GM10248 (cell line): Measurements from ENCODE around the gene VHLL.

ENCODE experiments used
- CTCF ChIA-PET: fragments of 300-600 bp; sonication (Branson Sonifier 250); formaldehyde crosslinking; extraction: SDS; loops from one replicate; lab custom pipeline; 2021; ENCODE audit warnings: antibody characterized with exemption; lab: Yijun Ruan, JAX
- POLR2A ChIA-PET: fragments of 350-650 bp; sonication (Branson Sonifier 250); formaldehyde crosslinking; extraction: SDS; loops from one replicate; lab custom pipeline; 2020; ENCODE audit warnings: antibody characterized with exemption; lab: Yijun Ruan, JAX
- DNase-seq: peaks from one replicate; pipeline ENCODE4 v3.0.0; 2012; ENCODE audit errors: extremely low spot score
- TF ChIP-seq, protein P1 (sequence below): IDR thresholded peaks from 2 replicates; pipeline ENCODE4 v1.5.1; 2012; ENCODE audit warnings: mild to moderate bottlenecking, low read depth; ENCODE audit errors: extremely low read depth, missing control alignments, control extremely low read depth

The VHLL gene

GRCh38 chr1:156295391-156295947 lies 3.6 kb downstream of the VHLL start, which contains the start of gene GLMP:
TSS of gene GLMP (minus strand) at chr1:156295679. CDS start at chr1:156295645, 34 bp downstream.
- TF ChIP-seq, protein P1, sequence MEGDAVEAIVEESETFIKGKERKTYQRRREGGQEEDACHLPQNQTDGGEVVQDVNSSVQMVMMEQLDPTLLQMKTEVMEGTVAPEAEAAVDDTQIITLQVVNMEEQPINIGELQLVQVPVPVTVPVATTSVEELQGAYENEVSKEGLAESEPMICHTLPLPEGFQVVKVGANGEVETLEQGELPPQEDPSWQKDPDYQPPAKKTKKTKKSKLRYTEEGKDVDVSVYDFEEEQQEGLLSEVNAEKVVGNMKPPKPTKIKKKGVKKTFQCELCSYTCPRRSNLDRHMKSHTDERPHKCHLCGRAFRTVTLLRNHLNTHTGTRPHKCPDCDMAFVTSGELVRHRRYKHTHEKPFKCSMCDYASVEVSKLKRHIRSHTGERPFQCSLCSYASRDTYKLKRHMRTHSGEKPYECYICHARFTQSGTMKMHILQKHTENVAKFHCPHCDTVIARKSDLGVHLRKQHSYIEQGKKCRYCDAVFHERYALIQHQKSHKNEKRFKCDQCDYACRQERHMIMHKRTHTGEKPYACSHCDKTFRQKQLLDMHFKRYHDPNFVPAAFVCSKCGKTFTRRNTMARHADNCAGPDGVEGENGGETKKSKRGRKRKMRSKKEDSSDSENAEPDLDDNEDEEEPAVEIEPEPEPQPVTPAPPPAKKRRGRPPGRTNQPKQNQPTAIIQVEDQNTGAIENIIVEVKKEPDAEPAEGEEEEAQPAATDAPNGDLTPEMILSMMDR = no peak
- POLR2A ChIA-PET = interaction anchor here (0.6 kb wide), 1 partner anchor 85 kb away, joined by 7 read pairs; no protein-coding TSS in a partner anchor
- peak; percentile 79 for DNase-seq
- CTCF ChIA-PET = no interaction called here

GRCh38 chr1:156293895-156294294 lies 5.2 kb downstream of the VHLL start:
- POLR2A ChIA-PET = no interaction called here
- TF ChIP-seq, protein P1 = no peak
- DNase-seq = no peak
- CTCF ChIA-PET = interaction anchor here (0.9 to 1.3 kb wide), 4 partner anchors 10 to 26 kb away, joined by 3 to 5 read pairs (median 4); partner anchors contain the start of genes SMG5 and TMEM79

GRCh38 chr1:156293098-156293434 lies 6.0 kb downstream of the VHLL start:
- no peak for DNase-seq
- ChIA-PET POLR2A (no interaction called here), CTCF (no interaction called here)
- TF ChIP-seq, protein P1 = no peak

DNA sequence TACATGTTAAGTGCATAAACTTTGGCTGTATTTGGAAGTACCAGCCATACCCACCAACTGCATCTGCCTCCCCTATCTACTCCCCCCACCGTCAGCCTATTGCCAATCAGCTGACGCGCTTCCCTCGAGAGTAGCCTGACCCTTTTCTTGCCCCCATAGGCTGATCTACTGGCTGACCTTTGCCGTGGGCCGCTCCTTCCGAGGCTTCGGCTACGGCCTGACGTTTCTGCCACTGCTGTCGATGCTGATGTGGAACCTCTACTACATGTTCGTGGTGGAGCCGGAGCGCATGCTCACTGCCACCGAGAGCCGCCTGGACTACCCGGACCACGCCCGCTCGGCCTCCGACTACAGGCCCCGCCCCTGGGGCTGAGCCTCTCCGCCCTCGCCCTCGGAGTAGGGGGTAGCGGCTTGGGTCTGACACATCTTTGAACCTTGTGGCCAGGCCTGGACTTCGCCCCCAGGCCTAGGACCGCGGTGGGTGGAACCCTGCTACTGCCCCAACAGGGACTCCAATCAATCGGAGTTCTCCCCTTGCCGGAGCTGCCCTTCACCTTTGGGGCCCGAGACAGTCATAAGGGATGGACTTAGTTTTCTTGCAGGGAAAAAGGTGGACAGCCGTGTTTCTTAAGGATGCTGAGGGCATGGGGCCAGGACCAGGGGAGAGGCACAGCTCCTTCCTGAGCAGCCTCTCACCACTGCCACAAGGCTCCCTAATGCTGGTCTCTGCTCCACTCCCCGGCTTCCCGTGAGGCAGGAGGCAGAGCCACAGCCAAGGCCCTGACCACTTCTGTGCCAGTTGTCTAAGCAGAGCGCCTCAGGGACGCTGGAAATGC lies 7.7 kb downstream of the VHLL start:
- TF ChIP-seq, protein P1 = no peak
- ChIA-PET CTCF (interaction anchor here (1.5 kb wide), 1 partner anchor 28 kb away, joined by 4 read pairs; no protein-coding TSS in a partner anchor), POLR2A (no interaction called here)
- peak; percentile 82 for DNase-seq

DNA sequence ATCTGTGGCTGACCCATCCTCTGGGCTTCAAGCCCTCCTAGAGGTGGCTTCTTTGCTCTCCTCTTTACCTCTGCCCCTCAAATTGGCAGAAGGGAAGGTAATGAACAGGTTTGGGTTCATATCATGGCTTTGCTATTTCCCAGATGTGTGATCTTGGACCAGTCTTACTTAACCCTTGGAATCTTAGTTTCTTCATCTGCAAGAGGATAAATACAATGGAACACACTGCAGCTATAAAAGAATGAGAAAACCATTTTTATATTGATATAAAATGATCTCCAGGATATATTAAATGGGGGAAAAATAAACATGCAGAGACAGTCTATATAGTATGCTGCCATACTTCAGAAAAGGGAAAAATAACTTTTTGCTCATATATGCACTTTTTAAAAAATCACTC lies 9.2 kb downstream of the VHLL start:
- TF ChIP-seq, protein P1 = no peak
- ChIA-PET POLR2A (no interaction called here), CTCF (no interaction called here)
- DNase-seq = no peak

GRCh38 chr1:156286061-156286460 lies 13.0 kb downstream of the VHLL start:
- no peak for DNase-seq
- POLR2A ChIA-PET = no interaction called here

More at GRCh38 chr1:156286061-156286460, 13.0 kb downstream of the VHLL start:
- CTCF ChIA-PET = interaction anchor here (1.3 kb wide), 1 partner anchor 34 kb away, joined by 4 read pairs; no protein-coding TSS in a partner anchor
- TF ChIP-seq, protein P1 = no peak
